SK-N-MC (cell line): ENCODE data around the gene CCDC158.
A peak's percentile ranks its signal among the peaks of the same experiment; 100 is the strongest.

Source experiments
- DNase-seq: peaks from one replicate; pipeline ENCODE4 v3.0.0-alpha.2; 2011; ENCODE audit warnings: low read depth, low spot score
- H3K27ac ChIP-seq: fragments of 200-600 bp; sonication (generic); 2 replicates; pipeline ENCODE4 v1.5.1; 2016; ENCODE audit warnings: mixed run types
- H3K36me3 ChIP-seq: fragments of 200-600 bp; sonication (generic); 2 replicates; pipeline ENCODE4 v1.6.1; 2017; ENCODE audit warnings: antibody characterized with exemption, low read length, mixed read lengths; ENCODE audit not compliant: insufficient read depth
- H3K4me3 ChIP-seq: fragments of 200-600 bp; sonication (generic); 2 replicates; pipeline ENCODE4 v1.5.1; 2016
- H3K9ac ChIP-seq: fragments of 200-600 bp; sonication (generic); 2 replicates; pipeline ENCODE4 v1.8.0; 2017; ENCODE audit warnings: mixed run types, mixed read lengths; ENCODE audit not compliant: insufficient read length
- H3K9me3 ChIP-seq: fragments of 200-600 bp; sonication (generic); 2 replicates; pipeline ENCODE4 v1.6.1; 2017; ENCODE audit warnings: low read depth, mild to moderate bottlenecking, antibody characterized with exemption, low read length, moderate library complexity, mixed read lengths
- EZH2 ChIP-seq: fragments of 200-600 bp; sonication (generic); IDR thresholded peaks from one replicate; pipeline ENCODE4 v1.6.1; 2017; ENCODE audit warnings: antibody characterized with exemption
- FOXP2 ChIP-seq: optimal IDR thresholded peaks from 2 replicates; pipeline ENCODE3; 2011; ENCODE audit warnings: mild to moderate bottlenecking, moderate library complexity; ENCODE audit not compliant: insufficient read depth; ENCODE audit errors: extremely low read length, control extremely low read depth
- POLR2AphosphoS5 ChIP-seq: IDR thresholded peaks from 2 replicates; pipeline ENCODE4 v1.6.1; 2012; ENCODE audit warnings: mild to moderate bottlenecking, low read depth, low read length, borderline replicate concordance

The CCDC158 gene

GRCh38 chr4:76315267-76315918, 105.5 kb downstream of the CCDC158 start:
- no peak for TF ChIP-seq EZH2
- no peak for TF ChIP-seq FOXP2
- no peak for TF ChIP-seq POLR2AphosphoS5
- H3K9me3 ChIP-seq = no peaks in the 10 kb centered on the region

GRCh38 chr4:76313547-76313946, 107.4 kb downstream of the CCDC158 start:
- Histone ChIP-seq H3K9me3 (no peaks in the 10 kb centered on the region), H3K9ac (no peak overlapping the region), H3K36me3 (no peaks in the 10 kb centered on the region), H3K4me3 (no peak overlapping the region), H3K27ac (no peak overlapping the region)
- TF ChIP-seq EZH2 = no peak
- no peak for TF ChIP-seq FOXP2
- no peak for TF ChIP-seq POLR2AphosphoS5
- DNase-seq = no peak

More at GRCh38 chr4:76315267-76315918, 105.5 kb downstream of the CCDC158 start:
- H3K9ac ChIP-seq = no peak overlapping the region
- H3K4me3 ChIP-seq = no peak overlapping the region
- no peak overlapping the region for H3K27ac ChIP-seq
- no peaks in the 10 kb centered on the region for H3K36me3 ChIP-seq
- DNase-seq = no peak

GRCh38 chr4:76312457-76312856, 108.5 kb downstream of the CCDC158 start:
- DNase-seq = no peak
- H3K36me3 ChIP-seq = no peaks in the 10 kb centered on the region
- TF ChIP-seq POLR2AphosphoS5 (no peak), FOXP2 (no peak), EZH2 (no peak)
- no peak overlapping the region for H3K27ac ChIP-seq
- no peaks in the 10 kb centered on the region for H3K9me3 ChIP-seq
- H3K9ac ChIP-seq = no peak overlapping the region
- H3K4me3 ChIP-seq = no peak overlapping the region

- Histone ChIP-seq H3K27ac (no peak overlapping the region), H3K9me3 (no peaks in the 10 kb centered on the region), H3K9ac (no peak overlapping the region), H3K4me3 (no peak overlapping the region), H3K36me3 (no peaks in the 10 kb centered on the region)
- DNase-seq = no peak
- no peak for TF ChIP-seq FOXP2
- TF ChIP-seq EZH2 = no peak
- no peak for TF ChIP-seq POLR2AphosphoS5
Measured at GRCh38 chr4:76311896-76312331, 109.0 kb downstream of the CCDC158 start.

- no peak for DNase-seq
- no peak overlapping the region for H3K27ac ChIP-seq
- no peaks in the 10 kb centered on the region for H3K9me3 ChIP-seq
Measured at GRCh38 chr4:76310683-76311082, 110.3 kb downstream of the CCDC158 start.

GRCh38 chr4:76309939-76310550, 110.9 kb downstream of the CCDC158 start:
- DNase-seq = no peak
- H3K9ac ChIP-seq = no peak overlapping the region
- H3K4me3 ChIP-seq = no peak overlapping the region
- H3K27ac ChIP-seq = no peak overlapping the region
- no peaks in the 10 kb centered on the region for H3K36me3 ChIP-seq
- TF ChIP-seq POLR2AphosphoS5 (no peak), EZH2 (no peak), FOXP2 (no peak)
- H3K9me3 ChIP-seq = no peaks in the 10 kb centered on the region

More at GRCh38 chr4:76310683-76311082, 110.3 kb downstream of the CCDC158 start:
- Histone ChIP-seq H3K9ac (no peak overlapping the region), H3K36me3 (no peaks in the 10 kb centered on the region), H3K4me3 (no peak overlapping the region)
- TF ChIP-seq FOXP2 (no peak), POLR2AphosphoS5 (no peak), EZH2 (no peak)

GRCh38 chr4:76308548-76308947, 112.4 kb downstream of the CCDC158 start:
- Histone ChIP-seq H3K27ac (no peak overlapping the region), H3K9me3 (no peaks in the 10 kb centered on the region), H3K9ac (no peak overlapping the region), H3K4me3 (no peak overlapping the region), H3K36me3 (no peaks in the 10 kb centered on the region)
- no peak for TF ChIP-seq POLR2AphosphoS5
- no peak for TF ChIP-seq FOXP2
- no peak for TF ChIP-seq EZH2
- DNase-seq = no peak

- Histone ChIP-seq H3K9ac (no peak overlapping the region), H3K36me3 (no peaks in the 10 kb centered on the region), H3K9me3 (no peaks in the 10 kb centered on the region), H3K4me3 (no peak overlapping the region), H3K27ac (no peak overlapping the region)
- TF ChIP-seq EZH2 = no peak
- no peak for TF ChIP-seq FOXP2
- no peak for TF ChIP-seq POLR2AphosphoS5
- no peak for DNase-seq
Measured at GRCh38 chr4:76307660-76308014, 113.3 kb downstream of the CCDC158 start.

- TF ChIP-seq EZH2 = no peak
- TF ChIP-seq POLR2AphosphoS5 = no peak
- TF ChIP-seq FOXP2 = no peak
- H3K36me3 ChIP-seq = no peaks in the 10 kb centered on the region
- H3K9me3 ChIP-seq = no peaks in the 10 kb centered on the region
- no peak overlapping the region for H3K27ac ChIP-seq
- DNase-seq = no peak
- H3K9ac ChIP-seq = no peak overlapping the region
- H3K4me3 ChIP-seq = peak overlapping the region; percentile 87
Measured at GRCh38 chr4:76306882-76307659, 113.9 kb downstream of the CCDC158 start.
